GM18499 (cell line): ENCODE data around the gene GCNT2.
"Not testable (repeated sequence)": the region's sequence is repeated elsewhere in the genome, so short reads cannot be mapped to it uniquely, and the experiment has no call there.

Source experiments
- ATAC-seq: cut with Tn5 transposase; IDR thresholded peaks from one replicate; pipeline ENCODE4 v1.9.1; 2021; ENCODE audit warnings: moderate number of reproducible peaks; ENCODE audit not compliant: insufficient read depth, unreplicated experiment

Gene GCNT2

DNA sequence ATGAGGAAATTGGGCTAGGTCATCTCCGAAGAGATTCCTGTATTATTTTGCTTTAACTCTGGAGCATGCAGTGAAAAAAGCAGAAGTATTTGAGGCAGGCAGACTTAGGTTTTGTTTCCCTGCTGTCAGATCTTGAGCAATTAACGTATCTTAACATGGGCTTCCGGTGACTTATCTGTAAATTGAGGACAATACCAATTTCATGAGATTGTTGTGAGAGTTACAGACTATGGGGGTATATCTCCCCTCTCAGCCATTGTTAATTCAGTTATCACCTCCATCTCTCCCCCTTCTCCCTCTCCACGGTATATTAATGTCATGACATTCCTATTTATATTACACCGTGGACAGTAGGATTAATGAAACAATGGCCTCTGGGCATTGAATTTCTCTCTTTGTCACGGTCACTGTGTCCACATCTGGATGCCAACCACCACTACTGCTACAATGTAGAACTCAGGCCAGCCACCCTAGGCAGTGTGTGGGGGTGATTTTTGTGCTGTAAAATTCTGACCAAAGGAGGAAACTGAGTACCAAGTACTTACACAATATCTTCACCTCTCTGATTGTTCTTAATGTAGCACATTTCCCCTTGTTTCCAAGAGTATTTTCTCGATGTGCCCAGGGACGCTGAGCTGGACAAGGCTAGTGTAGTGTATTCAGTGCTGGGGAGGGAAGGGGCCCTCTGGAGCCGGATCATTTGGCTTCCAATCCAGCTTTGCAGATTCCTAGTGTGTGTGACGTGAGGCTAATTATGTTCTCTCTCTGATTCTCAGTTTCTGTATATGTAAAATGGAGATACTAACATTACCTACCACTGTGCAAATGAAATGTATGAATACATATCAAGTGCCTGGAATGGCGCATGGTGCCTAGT is 77.2 kb downstream of the GCNT2 start:
- ATAC-seq = no peak

DNA sequence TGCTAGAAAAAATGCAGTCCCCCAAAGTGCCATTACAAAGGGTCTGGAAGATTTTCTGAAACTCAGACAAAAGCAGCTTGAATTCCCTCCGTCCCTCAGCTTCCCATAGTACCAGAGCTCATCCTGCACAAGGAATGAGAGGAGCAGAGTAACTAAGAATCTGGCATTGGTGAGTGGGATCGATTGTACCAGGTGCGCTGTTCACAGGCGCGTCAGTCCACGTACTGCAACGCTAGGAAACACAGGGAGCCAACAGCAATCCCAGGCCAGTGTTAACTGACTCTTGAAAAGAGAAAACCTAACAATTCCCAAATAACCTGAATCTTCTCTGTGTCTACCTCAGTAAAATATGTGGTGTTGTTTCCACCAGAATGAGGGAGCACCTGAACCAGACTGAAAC is 77.9 kb downstream of the GCNT2 start:
- ATAC-seq = no peak

DNA sequence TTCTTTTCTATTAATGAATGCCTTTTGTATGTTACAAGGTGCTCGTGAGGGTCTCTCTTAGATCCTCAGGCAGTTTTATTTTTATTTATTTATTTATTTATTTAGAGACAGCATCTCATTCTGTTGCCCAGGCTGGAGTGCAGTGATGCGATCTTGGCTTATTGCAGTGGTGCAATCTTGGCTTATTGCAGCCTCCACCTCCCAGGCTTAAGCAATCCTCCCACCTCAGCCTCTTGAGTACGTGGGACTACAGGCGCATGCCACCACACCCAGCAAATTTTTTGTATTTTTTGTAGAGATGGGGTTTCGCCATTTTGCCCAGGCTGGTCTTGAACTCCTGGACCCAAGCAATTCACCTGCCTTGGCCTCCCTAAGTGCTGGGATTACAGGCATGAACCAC is 79.5 kb downstream of the GCNT2 start:
- ATAC-seq = not testable (repeated sequence)

DNA sequence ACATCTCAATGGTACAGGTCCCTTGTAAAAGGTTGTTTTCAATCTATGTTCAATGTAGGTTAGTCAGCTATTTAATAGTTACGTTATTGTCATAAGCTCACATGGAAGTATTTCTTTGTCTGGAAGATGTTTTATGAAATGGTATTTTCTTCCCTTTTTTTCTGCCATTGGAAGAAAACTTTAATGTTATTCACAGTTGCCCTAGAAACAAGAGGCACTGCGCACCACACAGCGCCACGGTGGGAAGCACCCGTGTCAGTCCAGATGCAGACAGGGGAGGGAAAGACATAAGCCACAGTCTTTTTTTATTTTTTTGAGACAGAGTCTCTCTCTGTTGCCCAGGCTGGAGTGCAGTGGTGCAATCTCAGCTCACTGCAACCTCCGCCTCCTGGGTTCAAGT is 82.1 kb downstream of the GCNT2 start:
- ATAC-seq = no peak

DNA sequence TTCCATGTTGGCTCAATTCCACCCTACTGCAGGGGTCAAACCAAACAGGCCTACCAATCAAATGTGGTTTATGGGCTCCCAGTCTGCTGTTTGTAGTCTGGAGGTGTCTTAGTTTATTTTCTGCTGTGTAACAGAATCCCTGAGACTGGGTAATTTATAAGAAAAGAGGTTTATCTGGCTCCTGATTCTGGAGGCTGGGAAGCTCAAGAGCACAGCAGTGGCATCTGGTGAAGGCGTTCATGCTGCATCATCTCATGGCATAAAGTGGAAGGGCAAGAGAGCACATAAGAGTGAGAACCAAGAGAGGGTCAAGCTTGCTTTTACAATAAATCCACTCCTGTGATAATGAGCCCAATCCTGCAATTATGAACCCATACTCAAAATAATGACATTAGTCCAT is 87.9 kb downstream of the GCNT2 start:
- ATAC-seq = no peak

DNA sequence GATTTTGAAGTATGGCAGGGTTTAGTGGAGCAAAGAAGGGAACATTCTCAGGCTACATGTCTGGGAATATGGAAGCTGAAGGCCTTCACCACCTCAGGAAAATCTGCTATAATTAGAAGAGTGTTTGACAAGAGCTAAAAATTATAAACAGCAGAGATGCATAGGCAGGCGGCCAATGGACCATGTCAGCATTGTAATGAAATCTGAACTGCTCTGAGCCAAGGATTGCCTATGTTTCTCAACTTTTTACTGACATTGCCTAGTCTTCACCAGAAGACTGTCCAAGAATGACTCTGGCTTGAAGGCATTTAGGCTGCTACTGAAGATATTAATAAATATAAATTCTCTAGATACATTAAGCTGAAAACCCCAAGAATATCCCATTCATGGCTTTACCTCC is 89.1 kb downstream of the GCNT2 start:
- ATAC-seq = no peak

DNA sequence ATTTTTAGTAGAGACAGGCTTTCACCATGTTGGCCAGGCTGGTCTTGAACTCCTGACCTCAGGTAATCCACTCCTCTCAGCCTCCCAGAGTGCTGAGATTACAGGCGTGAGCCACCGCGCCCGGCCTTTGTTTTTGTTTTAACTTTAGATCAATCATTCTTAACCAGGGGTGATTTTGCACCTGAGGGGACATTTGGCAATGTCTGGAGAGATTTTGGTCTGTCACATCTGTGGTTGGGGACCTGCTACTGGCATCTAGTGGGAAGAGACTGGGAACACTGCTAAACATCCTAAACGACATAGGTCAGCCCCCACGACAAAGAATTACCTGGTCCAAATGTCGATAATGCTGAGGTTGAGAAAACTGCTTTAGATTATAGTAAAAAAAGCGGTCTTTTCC is 91.0 kb downstream of the GCNT2 start:
- no peak for ATAC-seq

DNA sequence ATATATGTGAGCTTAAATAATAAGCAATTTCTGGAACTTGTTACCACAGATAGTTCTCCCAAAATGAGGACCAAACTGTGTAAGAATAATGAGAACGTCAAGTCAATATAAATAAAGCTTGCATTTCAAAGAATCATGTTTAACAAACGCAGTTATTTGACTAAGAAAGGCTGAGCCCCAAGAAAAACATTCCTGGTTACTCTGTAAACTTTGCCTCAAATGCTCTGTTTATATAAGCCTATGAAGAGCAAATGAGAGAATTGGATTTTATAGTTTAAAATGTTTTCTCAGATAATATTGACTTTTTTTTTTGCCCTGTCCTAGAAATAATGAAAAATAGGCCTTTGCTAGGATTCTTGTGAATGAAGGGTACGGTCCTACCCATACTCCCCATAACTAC is 91.9 kb downstream of the GCNT2 start:
- ATAC-seq = no peak

DNA sequence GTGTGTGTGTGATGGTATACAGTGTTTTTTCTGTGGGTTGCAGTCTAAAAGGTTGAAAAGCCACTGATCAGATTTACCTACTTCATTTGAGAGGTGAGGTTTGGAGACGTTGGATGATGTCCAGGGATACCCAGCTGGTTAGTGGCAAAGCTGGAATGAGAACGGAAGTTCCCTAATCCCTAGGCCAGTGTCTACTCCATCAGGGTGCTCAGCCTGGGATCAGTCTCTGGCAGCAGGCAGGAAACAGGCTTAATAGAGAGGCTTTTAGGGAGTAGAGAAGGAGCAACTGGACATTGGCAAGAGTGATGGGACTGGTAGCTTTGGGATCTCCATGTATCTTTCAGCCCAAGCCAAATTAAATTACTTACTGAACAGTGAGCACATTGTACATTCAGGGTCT is 92.6 kb downstream of the GCNT2 start:
- no peak for ATAC-seq

DNA sequence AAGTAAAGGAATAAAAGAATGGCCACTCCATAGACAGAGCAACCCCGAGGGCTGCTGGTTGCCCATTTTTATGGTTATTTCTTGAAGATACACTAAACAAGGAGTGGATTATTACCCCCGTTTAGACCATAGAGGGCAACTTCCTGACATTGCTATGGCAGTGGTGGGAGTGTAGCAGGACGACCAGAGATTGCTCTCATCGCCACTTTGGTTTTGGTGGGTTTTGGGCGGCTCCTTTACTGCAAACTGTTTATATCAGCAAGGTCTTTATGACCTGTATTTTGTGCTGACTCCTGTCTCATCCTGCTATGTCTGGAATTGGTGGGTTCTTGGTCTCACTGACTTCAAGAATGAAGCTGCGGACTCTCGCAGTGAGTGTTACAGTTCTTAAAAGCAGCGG is 94.5 kb downstream of the GCNT2 start:
- ATAC-seq = no peak

DNA sequence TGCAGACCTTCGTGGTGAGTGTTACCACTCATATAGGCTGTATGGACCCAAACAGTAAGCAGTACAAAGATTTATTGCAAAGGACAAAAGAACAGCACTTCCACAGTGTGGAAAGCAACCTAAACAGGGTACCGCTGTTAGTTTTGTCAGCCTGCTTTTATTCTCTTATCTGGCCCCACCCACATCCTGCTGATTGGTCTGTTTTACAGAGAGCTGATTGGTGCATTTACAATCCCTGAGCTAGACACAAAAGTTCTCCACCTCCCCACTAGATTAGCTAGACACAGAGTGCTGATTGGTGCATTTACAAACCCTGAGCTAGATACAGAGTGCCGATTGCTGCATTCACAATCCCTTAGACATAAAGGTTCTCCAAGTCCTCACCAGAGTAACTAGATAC is 95.1 kb downstream of the GCNT2 start:
- not testable (repeated sequence) for ATAC-seq

DNA sequence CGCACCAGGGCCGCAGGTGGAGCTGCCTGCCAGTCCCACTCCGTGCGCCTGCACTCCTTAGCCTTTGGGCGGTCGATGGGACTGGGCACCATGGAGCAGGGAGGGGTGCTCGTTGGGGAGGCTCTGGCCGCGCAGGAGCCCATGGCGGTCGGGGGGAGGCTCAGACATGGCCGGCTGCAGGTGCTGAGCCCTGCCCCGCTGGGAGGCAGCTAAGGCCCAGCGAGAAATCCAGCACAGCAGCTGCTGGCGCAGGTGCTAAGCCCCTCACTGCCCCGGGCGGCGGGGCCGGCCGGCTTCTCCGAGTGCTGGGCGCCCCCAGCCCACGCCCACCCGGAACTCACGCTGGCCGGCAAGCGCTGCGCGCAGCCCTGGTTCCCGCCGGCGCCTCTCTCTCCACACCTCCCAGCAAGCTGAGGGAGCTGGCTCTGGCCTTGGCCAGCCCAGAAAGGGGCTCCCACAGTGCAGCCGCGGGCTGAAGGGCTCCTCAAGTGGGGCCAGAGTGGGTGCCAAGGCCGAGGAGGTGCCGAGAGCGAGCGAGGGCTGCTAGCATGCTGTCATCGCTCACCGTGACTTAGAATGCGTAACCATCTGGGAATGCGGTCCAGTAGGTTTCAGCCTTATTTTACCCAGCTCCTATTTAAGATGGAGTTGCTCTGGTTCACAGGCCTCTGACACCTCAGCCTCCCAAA is 96.0 kb downstream of the GCNT2 start:
- no peak for ATAC-seq

DNA sequence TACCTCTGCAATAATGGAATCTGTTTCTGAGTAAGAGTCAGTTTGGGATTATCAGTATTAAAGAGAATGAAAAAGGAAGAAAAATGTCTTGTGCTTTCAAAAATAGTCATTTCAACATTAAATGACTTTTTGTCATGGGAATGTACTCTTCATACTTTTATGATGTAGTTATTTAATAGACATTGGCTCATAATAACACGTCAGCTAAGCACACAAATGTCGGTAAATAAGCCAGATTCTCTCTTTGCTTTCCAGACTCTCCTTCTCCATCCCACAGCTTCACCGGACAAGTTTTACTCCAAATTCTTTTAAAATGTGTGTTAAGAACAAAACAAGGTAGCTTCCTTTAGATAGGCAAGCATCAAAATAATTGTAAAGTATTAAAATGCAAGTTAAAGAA is 97.3 kb downstream of the GCNT2 start:
- no peak for ATAC-seq

DNA sequence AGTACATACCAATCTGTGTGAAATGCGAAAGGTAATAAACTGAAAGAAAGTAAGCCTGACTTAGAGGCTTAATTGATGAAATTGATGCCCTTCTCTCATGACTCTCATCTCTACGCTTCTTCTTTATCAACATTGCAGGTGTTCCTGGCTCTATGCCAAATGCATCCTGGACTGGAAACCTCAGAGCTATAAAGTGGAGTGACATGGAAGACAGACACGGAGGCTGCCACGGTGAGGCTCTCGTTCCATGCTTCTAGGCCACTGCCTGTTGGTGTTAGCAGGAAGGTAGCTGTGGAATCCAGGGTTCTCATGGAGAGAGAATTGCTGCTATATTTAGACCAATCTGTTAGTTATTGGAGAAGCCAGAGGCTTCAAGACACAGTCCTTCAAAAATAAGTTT is 100.1 kb downstream of the GCNT2 start:
- ATAC-seq = no peak

DNA sequence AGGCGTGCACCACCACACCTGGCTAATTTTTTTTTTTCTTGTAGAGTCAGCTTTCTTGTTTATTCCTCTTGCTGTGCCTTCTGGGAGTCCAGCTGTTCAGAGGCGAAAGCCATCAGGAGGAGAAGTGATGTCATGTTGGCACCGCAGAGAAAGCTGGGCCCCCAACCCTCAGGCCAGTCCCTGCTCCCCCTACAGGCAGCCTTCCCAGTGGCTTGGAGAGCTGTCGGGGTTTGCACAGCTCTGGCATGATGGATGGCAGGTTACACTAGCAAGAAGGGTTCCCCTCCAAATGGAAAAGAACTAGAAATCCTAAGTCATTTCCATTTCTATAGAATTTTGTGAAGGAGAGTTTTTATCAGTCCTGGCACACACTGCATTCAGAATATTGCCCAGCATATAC is 100.7 kb downstream of the GCNT2 start:
- ATAC-seq = no peak

DNA sequence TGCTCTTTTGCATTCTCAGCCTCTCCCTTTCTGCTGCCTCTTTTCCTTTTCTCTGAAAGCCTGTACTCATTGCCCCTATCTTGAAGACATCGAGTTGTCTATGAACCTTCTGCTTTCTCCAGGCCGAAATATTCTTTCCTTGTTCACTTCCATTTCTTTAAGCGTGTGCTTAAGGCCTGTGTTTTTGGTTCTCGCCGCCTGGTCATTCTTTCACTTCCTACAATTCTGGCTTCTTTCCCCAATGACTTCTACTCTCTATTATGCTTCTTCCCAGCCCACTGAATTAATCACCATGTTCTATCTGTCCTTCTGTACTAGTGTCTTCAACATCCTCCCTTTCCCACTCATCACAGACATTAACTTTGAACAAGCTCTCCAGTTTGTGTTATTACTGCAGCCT is 103.7 kb downstream of the GCNT2 start:
- no peak for ATAC-seq

DNA sequence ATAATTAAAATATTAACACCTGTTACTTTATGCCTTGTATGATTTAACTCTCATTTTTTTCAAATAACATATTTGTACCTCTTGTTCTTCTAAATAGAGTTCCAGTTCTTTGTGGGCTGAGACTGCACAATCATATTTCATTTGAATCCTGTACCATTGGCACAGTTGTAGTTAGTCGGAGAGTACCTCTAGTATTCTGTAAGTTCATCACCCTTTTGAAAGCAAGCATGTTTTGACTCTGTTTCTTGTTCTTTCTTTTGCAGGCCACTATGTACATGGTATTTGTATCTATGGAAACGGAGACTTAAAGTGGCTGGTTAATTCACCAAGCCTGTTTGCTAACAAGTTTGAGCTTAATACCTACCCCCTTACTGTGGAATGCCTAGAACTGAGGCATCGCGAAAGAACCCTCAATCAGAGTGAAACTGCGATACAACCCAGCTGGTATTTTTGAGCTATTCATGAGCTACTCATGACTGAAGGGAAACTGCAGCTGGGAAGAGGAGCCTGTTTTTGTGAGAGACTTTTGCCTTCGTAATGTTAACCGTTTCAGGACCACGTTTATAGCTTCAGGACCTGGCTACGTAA is 105.1 kb downstream of the GCNT2 start:
- ATAC-seq = no peak

DNA sequence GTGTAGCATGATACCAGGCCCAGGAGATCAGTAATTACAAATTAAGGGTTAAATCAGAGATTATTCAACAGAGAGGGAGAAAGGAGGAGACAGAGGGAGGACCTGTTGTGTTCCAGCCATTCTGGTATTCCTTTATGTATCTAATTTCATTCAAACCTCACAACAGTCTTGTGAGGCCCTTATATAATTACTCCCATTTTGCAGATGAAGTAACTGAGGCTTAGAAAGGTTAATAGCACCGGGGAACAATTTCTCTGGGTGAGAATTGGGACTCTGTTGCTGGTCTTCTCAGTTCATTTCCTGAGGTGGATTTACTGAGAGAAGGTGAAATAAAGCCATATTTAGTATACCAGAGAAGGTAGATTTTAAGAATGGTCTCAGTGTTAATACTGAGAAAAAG is 106.6 kb downstream of the GCNT2 start:
- ATAC-seq = no peak

DNA sequence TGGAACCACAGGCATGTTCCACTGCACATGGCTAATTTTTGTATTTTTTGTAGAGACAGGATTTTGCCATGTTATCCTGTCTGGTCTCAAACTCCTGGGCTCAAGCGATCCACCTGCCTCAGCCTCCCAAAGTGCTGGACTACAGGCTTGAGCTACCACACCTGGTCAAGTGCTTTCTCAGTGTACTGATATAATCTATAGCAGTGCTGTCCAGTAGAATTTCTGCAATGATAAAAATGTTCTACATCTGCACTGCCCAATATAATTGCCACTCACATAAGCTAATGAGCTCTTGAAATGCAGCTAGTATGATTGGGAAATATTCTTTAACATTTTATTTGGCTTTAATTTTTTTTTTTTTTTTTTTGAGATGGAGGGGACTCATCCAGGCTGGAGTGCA is 109.0 kb downstream of the GCNT2 start:
- ATAC-seq = no peak

DNA sequence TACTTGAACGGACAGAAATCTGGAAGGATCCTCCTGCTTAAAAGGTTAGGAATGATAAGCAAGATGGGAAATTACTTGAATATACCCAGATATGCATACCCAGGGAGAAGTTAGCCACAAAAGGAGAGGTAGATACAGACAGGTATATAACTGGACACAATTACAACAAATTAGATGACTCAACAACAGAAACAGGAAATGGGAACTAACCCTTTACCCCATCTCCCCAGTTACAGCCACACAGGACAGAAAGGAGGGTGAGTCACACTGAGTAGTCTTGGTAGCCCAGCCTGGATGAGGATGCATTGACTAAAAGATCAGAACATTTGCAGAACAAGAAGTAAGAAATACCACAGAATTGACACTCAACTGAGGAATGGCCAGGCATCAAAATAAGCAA is 112.1 kb downstream of the GCNT2 start:
- ATAC-seq = peak; percentile 98

DNA sequence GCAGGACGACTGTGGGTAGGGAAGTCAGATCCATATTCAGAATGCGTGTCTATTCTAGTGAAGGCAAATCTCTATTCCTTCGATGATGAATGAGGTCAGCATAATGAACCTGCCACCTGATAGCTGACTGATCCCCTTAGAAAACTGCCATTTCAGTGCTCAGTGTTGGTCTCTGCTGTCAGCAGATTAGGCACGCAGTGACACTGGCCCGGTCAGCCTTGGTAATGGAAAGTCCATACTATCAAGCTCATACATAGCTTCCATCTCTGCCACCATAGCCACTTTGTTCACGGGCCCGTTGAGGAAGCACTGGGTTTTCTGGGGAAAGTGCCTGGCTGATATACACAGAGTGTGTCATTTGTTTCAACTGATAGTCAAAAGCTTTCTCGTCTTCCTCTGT is 119.3 kb downstream of the GCNT2 start:
- no peak for ATAC-seq

DNA sequence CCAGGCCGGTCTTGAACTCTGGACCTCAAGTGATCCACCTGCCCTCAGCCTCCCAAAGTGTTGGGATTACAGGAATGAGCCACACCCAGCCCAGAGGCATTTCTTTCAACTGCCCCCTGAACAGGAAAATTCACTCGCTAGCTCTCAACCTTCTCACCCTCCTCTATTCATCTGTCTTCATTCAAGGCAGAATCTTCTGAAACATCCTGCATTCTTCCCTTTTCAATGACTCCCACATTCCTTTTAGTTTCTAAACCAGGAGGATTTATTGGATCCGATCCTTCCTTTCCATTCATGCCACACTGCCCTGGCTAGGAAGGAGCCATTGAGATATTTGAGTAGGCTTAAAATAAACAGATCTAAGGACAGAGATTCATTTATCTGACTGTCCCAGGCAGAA is 120.4 kb downstream of the GCNT2 start:
- ATAC-seq = no peak
